ENCODE results near the gene ALS2CL. TPM values are rescaled to one million over a fixed set of nuclear protein-coding genes. Genes with fewer than 3 reads are reported as not detected.

Gene ALS2CL
- total RNA-seq, 1 experiment from 2014 or later, result 39.6 TPM

- intact Hi-C loops (cut with micrococcal nuclease; ENCODE audit: unreplicated experiment), result no loop called here
- Mint-ChIP-seq H3K4me1 (ENCODE audit: low read depth, unreplicated experiment) (peaks cover 2% of the 10 kb centered on the region), H3K27ac (ENCODE audit: unreplicated experiment) (no peak overlapping the region), H3K36me3 (ENCODE audit: insufficient read depth, unreplicated experiment) (no peaks in the 10 kb centered on the region), H3K27me3 (ENCODE audit: unreplicated experiment) (peaks cover 13% of the 10 kb centered on the region), H3K9me3 (ENCODE audit: low read depth, unreplicated experiment) (no peaks in the 10 kb centered on the region), H3K4me3 (ENCODE audit: low read depth, unreplicated experiment) (no peak overlapping the region)
- TF ChIP-seq CTCF (IDR thresholded peaks at IDR 0.05; ENCODE audit: unreplicated experiment), result no peak
- DNase-seq, result no peak
- CTCF ChIA-PET, result interaction anchor here (0.9 kb wide), 1 partner anchor 713 kb away, joined by 5 read pairs; no protein-coding TSS in a partner anchor
- BruUV-seq (replicated peaks), result no TSS peak
These were observed 18.3 kb upstream of the ALS2CL start for GRCh38 chr3:46711760-46712159.

- intact Hi-C loops (cut with micrococcal nuclease; ENCODE audit: unreplicated experiment), result no loop called here
- H3K36me3 Mint-ChIP-seq (ENCODE audit: insufficient read depth, unreplicated experiment), result peaks cover 2% of the 10 kb centered on the region
- no peak overlapping the region for H3K4me3 Mint-ChIP-seq (ENCODE audit: low read depth, unreplicated experiment)
- no peak for DNase-seq
- CTCF ChIA-PET, result no interaction called here
- peaks cover 10% of the 10 kb centered on the region for H3K27me3 Mint-ChIP-seq (ENCODE audit: unreplicated experiment)
- TF ChIP-seq CTCF (IDR thresholded peaks at IDR 0.05; ENCODE audit: unreplicated experiment), result no peak
- no peak overlapping the region for H3K27ac Mint-ChIP-seq (ENCODE audit: unreplicated experiment)
- BruUV-seq (replicated peaks), result no TSS peak
- H3K4me1 Mint-ChIP-seq (ENCODE audit: low read depth, unreplicated experiment), result peaks cover 7% of the 10 kb centered on the region
- H3K9me3 Mint-ChIP-seq (ENCODE audit: low read depth, unreplicated experiment), result no peaks in the 10 kb centered on the region
These were observed 17.8 kb upstream of the ALS2CL start for GRCh38 chr3:46711305-46711704.

GRCh38 chr3:46710671-46711295 lies 17.3 kb upstream of the ALS2CL start:
- CTCF ChIA-PET, result no interaction called here
- TF ChIP-seq CTCF (IDR thresholded peaks at IDR 0.05; ENCODE audit: unreplicated experiment), result no peak
- no peak for DNase-seq
- Mint-ChIP-seq H3K4me3 (ENCODE audit: low read depth, unreplicated experiment) (no peak overlapping the region), H3K9me3 (ENCODE audit: low read depth, unreplicated experiment) (no peaks in the 10 kb centered on the region), H3K27me3 (ENCODE audit: unreplicated experiment) (peaks cover 4% of the 10 kb centered on the region), H3K4me1 (ENCODE audit: low read depth, unreplicated experiment) (peaks cover 12% of the 10 kb centered on the region), H3K27ac (ENCODE audit: unreplicated experiment) (no peak overlapping the region), H3K36me3 (ENCODE audit: insufficient read depth, unreplicated experiment) (peaks cover 5% of the 10 kb centered on the region)
- BruUV-seq (replicated peaks), result no TSS peak
- intact Hi-C loops (cut with micrococcal nuclease; ENCODE audit: unreplicated experiment), result no loop called here

GRCh38 chr3:46710229-46710628 lies 16.8 kb upstream of the ALS2CL start:
- BruUV-seq (replicated peaks), result no TSS peak
- DNase-seq, result no peak
- H3K4me3 Mint-ChIP-seq (ENCODE audit: low read depth, unreplicated experiment), result no peak overlapping the region
- H3K4me1 Mint-ChIP-seq (ENCODE audit: low read depth, unreplicated experiment), result peaks cover 17% of the 10 kb centered on the region
- intact Hi-C loops (cut with micrococcal nuclease; ENCODE audit: unreplicated experiment), result no loop called here
- CTCF ChIA-PET, result no interaction called here
- TF ChIP-seq CTCF (IDR thresholded peaks at IDR 0.05; ENCODE audit: unreplicated experiment), result no peak
- no peaks in the 10 kb centered on the region for H3K27me3 Mint-ChIP-seq (ENCODE audit: unreplicated experiment)
- no peak overlapping the region for H3K27ac Mint-ChIP-seq (ENCODE audit: unreplicated experiment)
- peaks cover 5% of the 10 kb centered on the region for H3K36me3 Mint-ChIP-seq (ENCODE audit: insufficient read depth, unreplicated experiment)
- H3K9me3 Mint-ChIP-seq (ENCODE audit: low read depth, unreplicated experiment), result no peaks in the 10 kb centered on the region

Measured in Calu3 (cell line).